VCaP (cell line): ENCODE data around the gene ORAI3.

Experiments
- H3K27ac ChIP-seq: fragments of 450-650 bp; 2 replicates; pipeline ENCODE4 v1.5.1; 2017
- TF ChIP-seq, protein P1 (sequence below): fragments of 450-650 bp; conservative IDR thresholded peaks from 2 replicates; pipeline ENCODE4 v1.5.1; 2017; ENCODE audit warnings: mild to moderate bottlenecking, moderate library complexity

ORAI3 gene

GRCh38 chr16:30989469-30990047, 40.7 kb downstream of the ORAI3 start:
- no peak overlapping the region for H3K27ac ChIP-seq
- TF ChIP-seq, protein P1, sequence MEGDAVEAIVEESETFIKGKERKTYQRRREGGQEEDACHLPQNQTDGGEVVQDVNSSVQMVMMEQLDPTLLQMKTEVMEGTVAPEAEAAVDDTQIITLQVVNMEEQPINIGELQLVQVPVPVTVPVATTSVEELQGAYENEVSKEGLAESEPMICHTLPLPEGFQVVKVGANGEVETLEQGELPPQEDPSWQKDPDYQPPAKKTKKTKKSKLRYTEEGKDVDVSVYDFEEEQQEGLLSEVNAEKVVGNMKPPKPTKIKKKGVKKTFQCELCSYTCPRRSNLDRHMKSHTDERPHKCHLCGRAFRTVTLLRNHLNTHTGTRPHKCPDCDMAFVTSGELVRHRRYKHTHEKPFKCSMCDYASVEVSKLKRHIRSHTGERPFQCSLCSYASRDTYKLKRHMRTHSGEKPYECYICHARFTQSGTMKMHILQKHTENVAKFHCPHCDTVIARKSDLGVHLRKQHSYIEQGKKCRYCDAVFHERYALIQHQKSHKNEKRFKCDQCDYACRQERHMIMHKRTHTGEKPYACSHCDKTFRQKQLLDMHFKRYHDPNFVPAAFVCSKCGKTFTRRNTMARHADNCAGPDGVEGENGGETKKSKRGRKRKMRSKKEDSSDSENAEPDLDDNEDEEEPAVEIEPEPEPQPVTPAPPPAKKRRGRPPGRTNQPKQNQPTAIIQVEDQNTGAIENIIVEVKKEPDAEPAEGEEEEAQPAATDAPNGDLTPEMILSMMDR: no peak

GRCh38 chr16:30990105-30990504, 41.2 kb downstream of the ORAI3 start:
- no peak overlapping the region for H3K27ac ChIP-seq
- TF ChIP-seq, protein P1: no peak

- no peak overlapping the region for H3K27ac ChIP-seq
- TF ChIP-seq, protein P1: no peak
Observed at GRCh38 chr16:30991052-30991451, 42.2 kb downstream of the ORAI3 start.

DNA sequence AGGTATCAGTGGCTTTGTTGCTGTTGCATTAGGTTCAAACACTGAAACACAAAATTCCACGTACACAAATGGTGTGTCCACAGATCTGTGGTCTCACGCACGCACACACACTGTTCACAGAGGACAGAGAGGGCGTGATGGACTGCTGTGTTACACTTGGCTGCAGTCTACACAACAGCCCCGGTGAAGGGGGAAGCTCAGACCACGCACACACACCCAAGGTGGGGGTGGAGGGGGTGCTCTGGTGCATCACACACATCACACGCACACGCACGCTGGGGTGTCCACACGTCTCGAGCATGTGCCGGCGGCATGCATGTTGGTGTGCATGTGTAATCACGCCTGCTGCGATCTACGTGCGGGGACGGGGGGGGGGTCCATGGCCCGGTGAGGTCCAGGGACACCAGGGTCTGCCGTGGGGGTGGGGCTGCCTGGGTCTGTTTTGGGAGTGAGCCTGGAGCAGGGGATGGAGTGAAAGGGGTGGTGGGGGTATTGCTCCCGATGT, 43.5 kb downstream of the ORAI3 start:
- no peak overlapping the region for H3K27ac ChIP-seq
- TF ChIP-seq, protein P1: no peak

DNA sequence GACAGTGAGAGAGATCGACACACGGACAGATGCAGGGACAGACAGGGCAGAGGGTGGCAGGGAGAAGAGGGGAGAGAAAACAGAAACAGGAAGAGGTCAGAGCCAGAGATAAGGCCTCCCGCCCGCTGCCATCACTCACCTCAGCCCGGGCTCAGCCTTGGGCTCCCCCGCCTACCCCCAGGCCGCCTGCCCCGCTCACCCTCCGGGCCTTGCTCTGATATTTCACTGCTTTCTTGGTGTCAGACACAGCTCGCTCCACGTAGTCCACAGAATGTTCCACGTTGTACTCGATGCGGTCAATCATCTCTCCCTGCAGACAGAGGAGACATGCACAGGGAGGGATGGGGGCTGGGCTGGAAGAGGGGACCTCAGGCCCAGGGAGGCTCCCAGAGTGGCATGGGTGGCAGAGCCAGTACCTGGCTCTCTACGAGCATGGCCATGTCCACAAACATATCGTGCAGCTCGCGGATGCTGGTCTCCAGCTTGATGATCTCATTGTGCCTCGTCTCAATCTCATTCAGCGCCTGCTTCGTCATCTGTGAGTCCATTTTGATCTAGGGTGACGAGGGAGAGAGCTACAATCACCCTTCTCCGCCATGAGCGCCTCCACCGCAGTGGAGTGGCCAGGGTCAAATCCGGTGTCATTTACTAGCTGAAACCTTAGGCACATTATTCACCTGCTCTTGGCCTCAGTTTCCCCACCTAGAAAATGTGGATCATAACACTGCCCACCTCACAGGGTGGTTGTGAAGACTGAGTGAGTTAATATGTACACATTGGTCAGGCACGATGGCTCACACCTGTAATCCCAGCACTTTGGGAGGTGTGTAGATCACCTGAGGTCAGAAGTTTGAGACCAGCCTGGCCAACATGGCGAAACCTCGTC, 44.3 kb downstream of the ORAI3 start:
- TF ChIP-seq, protein P1: no peak
- H3K27ac ChIP-seq: no peak overlapping the region

DNA sequence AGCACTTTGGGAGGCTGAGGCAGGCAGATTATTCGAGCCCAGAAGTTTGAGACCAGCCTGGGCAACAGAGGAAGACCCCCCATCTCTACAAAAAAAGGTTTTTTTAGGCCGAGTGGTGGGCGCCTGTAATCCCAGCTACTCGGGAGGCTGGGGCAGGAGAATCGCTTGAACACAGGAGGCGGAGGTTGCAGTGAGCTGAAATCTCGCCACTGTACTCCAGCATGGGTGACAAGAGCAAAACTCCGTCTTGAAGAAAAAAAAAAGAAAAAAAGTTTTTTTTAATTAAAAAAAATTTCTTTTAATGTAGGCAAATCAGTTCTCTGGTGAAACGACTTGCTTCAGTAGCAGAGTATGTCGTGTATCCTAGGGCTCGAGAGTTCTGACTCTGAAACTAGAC, 47.1 kb downstream of the ORAI3 start:
- no peak overlapping the region for H3K27ac ChIP-seq
- TF ChIP-seq, protein P1: no peak

DNA sequence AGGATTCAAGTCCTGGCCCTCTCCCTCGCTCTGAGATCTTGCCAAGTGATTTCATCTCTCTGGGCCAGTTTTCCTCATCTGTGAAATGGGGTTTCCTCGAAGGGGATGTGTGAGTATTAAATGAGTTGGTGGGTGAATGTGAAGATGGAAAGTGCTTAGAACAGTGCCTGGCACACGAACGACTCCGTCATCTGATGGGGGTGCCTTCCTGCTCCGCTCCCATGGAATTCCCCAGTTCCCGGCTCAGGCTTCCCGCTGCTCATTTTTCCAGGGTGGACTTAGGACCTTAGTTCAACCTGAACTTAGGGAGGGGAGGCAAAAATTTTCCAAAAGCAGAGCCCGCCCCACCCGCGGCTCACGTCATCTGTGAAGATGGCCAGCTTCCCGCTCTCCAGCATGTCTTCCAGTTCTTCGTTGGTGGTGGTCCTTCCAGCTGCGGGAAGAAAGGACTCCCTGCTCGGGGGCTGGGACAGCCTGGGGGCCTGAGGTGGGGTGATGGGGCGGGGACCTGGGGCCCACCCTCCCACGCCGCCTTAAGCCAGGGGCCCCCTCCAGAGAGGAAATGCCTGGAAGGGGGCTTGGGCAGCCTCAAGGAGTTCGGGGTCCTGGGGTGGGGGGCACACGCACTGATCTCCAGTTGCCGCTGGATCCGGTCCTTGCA, 47.6 kb downstream of the ORAI3 start:
- no peak overlapping the region for H3K27ac ChIP-seq
- TF ChIP-seq, protein P1: no peak
